ENCODE results near the gene GFRA4. TPM values are rescaled to one million over a fixed set of nuclear protein-coding genes. Genes with fewer than 3 reads are reported as not detected.

Gene GFRA4
- total RNA-seq, 1 donor from 2014 or later = not detected

- no peak for DNase-seq (ENCODE audit: low spot score)
Observed at GRCh38 chr20:3674447-3674846, 11.2 kb upstream of the GFRA4 start.

GRCh38 chr20:3673221-3674070 lies 10.2 kb upstream of the GFRA4 start:
- DNase-seq (ENCODE audit: low spot score) = no peak

GRCh38 chr20:3672547-3673171 lies 9.5 kb upstream of the GFRA4 start:
- no peak for DNase-seq (ENCODE audit: low spot score)

GRCh38 chr20:3671986-3672546 lies 8.9 kb upstream of the GFRA4 start:
- DNase-seq (ENCODE audit: low spot score) = no peak

- DNase-seq (ENCODE audit: low spot score) = no peak
Observed at GRCh38 chr20:3670945-3671344, 7.7 kb upstream of the GFRA4 start.

GRCh38 chr20:3670511-3670910 lies 7.3 kb upstream of the GFRA4 start:
- DNase-seq (ENCODE audit: low spot score) = no peak

- DNase-seq (ENCODE audit: low spot score) = no peak
Observed at GRCh38 chr20:3669710-3670367, 6.6 kb upstream of the GFRA4 start.

GRCh38 chr20:3667434-3668037 lies 4.3 kb upstream of the GFRA4 start:
- DNase-seq (ENCODE audit: low spot score) = no peak

- DNase-seq (ENCODE audit: low spot score) = no peak
Observed at GRCh38 chr20:3663858-3664257, 659 bp upstream of the GFRA4 start.

- DNase-seq (ENCODE audit: low spot score) = no peak
Observed at GRCh38 chr20:3661814-3662665, 1.2 kb downstream of the GFRA4 start.

GRCh38 chr20:3661060-3661813 lies 2.0 kb downstream of the GFRA4 start:
- DNase-seq (ENCODE audit: low spot score) = no peak

GRCh38 chr20:3660262-3661059 lies 2.7 kb downstream of the GFRA4 start:
- no peak for DNase-seq (ENCODE audit: low spot score)

- DNase-seq (ENCODE audit: low spot score) = no peak
Observed at GRCh38 chr20:3659492-3660261, 3.5 kb downstream of the GFRA4 start.

GRCh38 chr20:3658716-3659491 lies 4.3 kb downstream of the GFRA4 start:
- no peak for DNase-seq (ENCODE audit: low spot score)

GRCh38 chr20:3658019-3658715 lies 5.0 kb downstream of the GFRA4 start:
- no peak for DNase-seq (ENCODE audit: low spot score)

- DNase-seq (ENCODE audit: low spot score) = no peak
Observed at GRCh38 chr20:3655131-3655405, 8.1 kb downstream of the GFRA4 start.

GRCh38 chr20:3654326-3655130 lies 8.7 kb downstream of the GFRA4 start:
- no peak for DNase-seq (ENCODE audit: low spot score)
